SK-N-SH treated with all-trans-retinoic acid at 6 μM for 48 hours (cell line): ENCODE data around the gene SORCS1.

Experiments
- ARNTL ChIP-seq: fragments of 450-650 bp; formaldehyde crosslinking; IDR thresholded peaks from 2 replicates; pipeline ENCODE4 v1.5.0; 2020; ENCODE audit warnings: low read depth, mild to moderate bottlenecking, moderate library complexity, borderline replicate concordance
- CREB5 ChIP-seq: fragments of 250-450 bp; sonication (Bioruptor Pico); IDR thresholded peaks from 2 replicates; pipeline ENCODE4 v1.5.1; 2020; ENCODE audit warnings: low read depth, mild to moderate bottlenecking, moderate library complexity
- CSDC2 ChIP-seq: fragments of 250-450 bp; sonication (Bioruptor Pico); IDR thresholded peaks from 2 replicates; pipeline ENCODE4 v1.5.0; 2020; ENCODE audit warnings: mild to moderate bottlenecking, moderate library complexity
- ESRRG ChIP-seq: fragments of 250-450 bp; sonication (Bioruptor Pico); IDR thresholded peaks from 2 replicates; pipeline ENCODE4 v1.6.1; 2021; ENCODE audit warnings: mild to moderate bottlenecking
- OSR1 ChIP-seq: fragments of 250-450 bp; sonication (Bioruptor Pico); IDR thresholded peaks from 2 replicates; pipeline ENCODE4 v1.8.0; 2022; ENCODE audit warnings: moderate library complexity, mild to moderate bottlenecking, inconsistent platforms
- PATZ1 ChIP-seq: fragments of 250-450 bp; sonication (Bioruptor Pico); IDR thresholded peaks from 2 replicates; pipeline ENCODE4 v1.8.0; 2020; ENCODE audit warnings: mild to moderate bottlenecking, moderate library complexity, borderline replicate concordance
- PPARA ChIP-seq: fragments of 250-450 bp; sonication (Bioruptor Pico); IDR thresholded peaks from 2 replicates; pipeline ENCODE4 v1.5.0; 2020; ENCODE audit warnings: mild to moderate bottlenecking, borderline replicate concordance
- TSHZ2 ChIP-seq: fragments of 250-450 bp; sonication (Bioruptor Pico); IDR thresholded peaks from 2 replicates; pipeline ENCODE4 v1.5.0; 2020; ENCODE audit warnings: mild to moderate bottlenecking, moderate library complexity
- ZC3H10 ChIP-seq: fragments of 250-450 bp; sonication (Bioruptor Pico); IDR thresholded peaks from 2 replicates; pipeline ENCODE4 v1.5.1; 2021; ENCODE audit warnings: mild to moderate bottlenecking, moderate library complexity
- ZFP3 ChIP-seq: fragments of 250-450 bp; sonication (Bioruptor Pico); IDR thresholded peaks from 2 replicates; pipeline ENCODE4 v1.5.0; 2020; ENCODE audit warnings: mild to moderate bottlenecking, moderate library complexity
- ZFP30 ChIP-seq: fragments of 450-650 bp; formaldehyde crosslinking; IDR thresholded peaks from 2 replicates; pipeline ENCODE4 v1.5.0; 2022; ENCODE audit warnings: mild to moderate bottlenecking, moderate library complexity

GRCh38 chr10:106949680-106950478, 214.6 kb downstream of the SORCS1 start:
- TF ChIP-seq TSHZ2 (CRISPR knock-in tag) (no peak), PPARA (CRISPR knock-in tag) (no peak), OSR1 (CRISPR knock-in tag) (no peak), PATZ1 (no peak), ARNTL (CRISPR knock-in tag) (no peak), ZC3H10 (no peak), ESRRG (CRISPR knock-in tag) (no peak), ZFP30 (CRISPR knock-in tag) (no peak), CREB5 (CRISPR knock-in tag) (no peak), ZFP3 (CRISPR knock-in tag) (no peak), CSDC2 (CRISPR knock-in tag) (no peak)
